ENCODE measurements around the gene TNKS2.

- TF ChIP-seq POLR2AphosphoS5 (IDR thresholded peaks at IDR 0.05; ENCODE audit: low read depth, low read length) (no peak), POLR2A (IDR thresholded peaks at IDR 0.05; ENCODE audit: low read depth, low read length) (no peak)
Measured at GRCh38 chr10:91907914-91908336, 109.7 kb downstream of the TNKS2 start.

Measured in GM12892 (cell line).